MCF 10A (cell line): Measurements from ENCODE around the gene OMA1. TPM values are rescaled to one million over a fixed set of nuclear protein-coding genes. Genes with fewer than 3 reads are reported as not detected.

Experiments
- BruUV-seq: library from RNA; stranded (reverse); fragments of 400-500 nt; replicated peaks from 2 replicates; lab custom pipeline; 2021; lab: Mats Ljungman, UMichigan
- CTCF ChIA-PET: fragments of 300-600 bp; sonication (Branson Sonifier 250); formaldehyde crosslinking; extraction: SDS; loops from one replicate; lab custom pipeline; 2021; ENCODE audit warnings: antibody characterized with exemption, inconsistent platforms; lab: Yijun Ruan, JAX
- POLR2A ChIA-PET: fragments of 300-600, 350-650 bp; sonication (Branson Sonifier 250); formaldehyde crosslinking; extraction: SDS; loops from one replicate; lab custom pipeline; 2020; ENCODE audit warnings: antibody characterized with exemption, inconsistent platforms; lab: Yijun Ruan, JAX
- DNase-seq: peaks from one replicate; pipeline ENCODE4 v3.0.0-alpha.2; 2018; ENCODE audit not compliant: unreplicated experiment
- H3K27ac Mint-ChIP-seq: one replicate; pipeline ENCODE4 v1.8.0; 2022; ENCODE audit warnings: mild to moderate bottlenecking, low read depth, mixed read lengths; ENCODE audit not compliant: unreplicated experiment
- H3K27me3 Mint-ChIP-seq: one replicate; pipeline ENCODE4 v1.8.0; 2022; ENCODE audit warnings: mixed read lengths; ENCODE audit not compliant: insufficient read depth, unreplicated experiment
- H3K36me3 Mint-ChIP-seq: one replicate; pipeline ENCODE4 v1.8.0; 2022; ENCODE audit warnings: mild to moderate bottlenecking, moderate library complexity, mixed read lengths; ENCODE audit not compliant: insufficient read depth, unreplicated experiment
- H3K4me1 Mint-ChIP-seq: one replicate; pipeline ENCODE4 v1.8.0; 2022; ENCODE audit warnings: mixed read lengths; ENCODE audit not compliant: insufficient read depth, unreplicated experiment
- H3K4me3 Mint-ChIP-seq: one replicate; pipeline ENCODE4 v1.8.0; 2022; ENCODE audit warnings: mild to moderate bottlenecking, moderate library complexity, mixed read lengths; ENCODE audit not compliant: unreplicated experiment
- H3K9me3 Mint-ChIP-seq: one replicate; pipeline ENCODE4 v1.8.0; 2022; ENCODE audit warnings: mixed read lengths; ENCODE audit not compliant: unreplicated experiment
- intact Hi-C: fragments of 100-400 bp; cut with micrococcal nuclease; formaldehyde crosslinking; loops from 2 replicates; pipeline ENCODE4 v1.14.1; 2022
- total RNA-seq: library from RNA; stranded (reverse); gene quantifications from 2 replicates; pipeline ENCODE4 v1.2.3, GENCODE V29; 2022
- TF ChIP-seq, protein P1 (sequence below): fragments of 200-600 bp; IDR thresholded peaks from one replicate; pipeline ENCODE4 v1.8.0; 2022; ENCODE audit warnings: antibody characterized with exemption, mild to moderate bottlenecking; ENCODE audit not compliant: unreplicated experiment

The OMA1 gene
- total RNA-seq, 1 experiment from 2014 or later, result 15.7 TPM

DNA sequence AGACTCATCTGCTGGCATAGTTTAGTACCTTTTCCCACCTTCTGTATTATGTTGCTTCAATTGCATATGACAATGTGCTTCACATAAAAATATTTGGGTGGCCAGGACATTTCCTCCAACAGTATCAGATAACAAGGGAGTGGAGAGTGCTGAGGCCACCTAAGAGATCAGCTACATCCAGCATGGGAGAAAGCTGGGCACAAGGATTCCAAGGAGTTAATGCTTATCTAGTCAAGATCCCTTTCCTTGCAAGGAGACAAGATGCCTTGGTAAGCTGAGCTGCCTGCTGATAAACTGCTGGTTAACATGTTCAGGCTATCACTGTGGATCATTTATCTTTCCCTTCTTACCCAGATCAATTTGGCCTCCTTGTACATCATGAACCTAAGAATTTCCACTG is 25.1 kb upstream of the OMA1 start:
- Mint-ChIP-seq H3K27ac (peak overlapping the region; percentile 70), H3K4me1 (peaks cover 32% of the 10 kb centered on the region)
- intact Hi-C loops, result no loop called here

DNA sequence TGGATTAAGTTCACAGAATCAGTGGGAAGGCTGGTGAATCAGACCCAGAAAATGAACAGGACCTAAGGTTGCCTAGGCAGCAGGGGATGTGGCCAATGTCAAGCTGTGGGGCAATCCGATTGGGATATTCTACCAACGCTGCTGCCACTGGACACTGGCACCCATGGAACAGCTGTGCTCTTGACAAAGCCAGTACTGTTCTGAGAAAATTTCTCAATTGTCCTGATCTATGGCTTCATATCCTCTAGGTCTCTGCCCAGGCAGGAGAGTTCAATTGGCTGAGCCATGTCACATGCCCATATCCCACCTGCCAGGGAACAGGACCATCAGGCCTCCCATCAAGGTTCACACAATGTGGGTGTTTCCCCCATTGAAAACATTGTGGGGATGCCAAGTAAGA is 24.3 kb upstream of the OMA1 start:
- TF ChIP-seq, protein P1, sequence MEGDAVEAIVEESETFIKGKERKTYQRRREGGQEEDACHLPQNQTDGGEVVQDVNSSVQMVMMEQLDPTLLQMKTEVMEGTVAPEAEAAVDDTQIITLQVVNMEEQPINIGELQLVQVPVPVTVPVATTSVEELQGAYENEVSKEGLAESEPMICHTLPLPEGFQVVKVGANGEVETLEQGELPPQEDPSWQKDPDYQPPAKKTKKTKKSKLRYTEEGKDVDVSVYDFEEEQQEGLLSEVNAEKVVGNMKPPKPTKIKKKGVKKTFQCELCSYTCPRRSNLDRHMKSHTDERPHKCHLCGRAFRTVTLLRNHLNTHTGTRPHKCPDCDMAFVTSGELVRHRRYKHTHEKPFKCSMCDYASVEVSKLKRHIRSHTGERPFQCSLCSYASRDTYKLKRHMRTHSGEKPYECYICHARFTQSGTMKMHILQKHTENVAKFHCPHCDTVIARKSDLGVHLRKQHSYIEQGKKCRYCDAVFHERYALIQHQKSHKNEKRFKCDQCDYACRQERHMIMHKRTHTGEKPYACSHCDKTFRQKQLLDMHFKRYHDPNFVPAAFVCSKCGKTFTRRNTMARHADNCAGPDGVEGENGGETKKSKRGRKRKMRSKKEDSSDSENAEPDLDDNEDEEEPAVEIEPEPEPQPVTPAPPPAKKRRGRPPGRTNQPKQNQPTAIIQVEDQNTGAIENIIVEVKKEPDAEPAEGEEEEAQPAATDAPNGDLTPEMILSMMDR, result no peak
- Mint-ChIP-seq H3K36me3 (no peaks in the 10 kb centered on the region), H3K4me1 (peaks cover 32% of the 10 kb centered on the region), H3K27me3 (no peaks in the 10 kb centered on the region), H3K4me3 (no peak overlapping the region), H3K9me3 (no peaks in the 10 kb centered on the region), H3K27ac (peak overlapping the region; percentile 69)
- intact Hi-C loops, result no loop called here
- CTCF ChIA-PET, result interaction anchor here (5.3 kb wide), 2 partner anchors 23 to 81 kb away, joined by 46 to 58 read pairs; partner anchors contain the start of gene OMA1
- POLR2A ChIA-PET, result interaction anchor here (1.0 to 9.8 kb wide), 4 partner anchors 14 to 1191 kb away, joined by 3 to 151 read pairs (median 49); partner anchors contain the start of gene OMA1
- no peak for DNase-seq
- no TSS peak for BruUV-seq

More for the DNA sequence above, 25.1 kb upstream of the OMA1 start:
- no peak for DNase-seq
- H3K9me3 Mint-ChIP-seq, result no peaks in the 10 kb centered on the region
- POLR2A ChIA-PET, result interaction anchor here (1.0 to 9.8 kb wide), 11 partner anchors 9 to 1190 kb away, joined by 3 to 151 read pairs (median 17); partner anchors contain the start of gene OMA1
- no peaks in the 10 kb centered on the region for H3K27me3 Mint-ChIP-seq
- H3K36me3 Mint-ChIP-seq, result no peaks in the 10 kb centered on the region
- no peak overlapping the region for H3K4me3 Mint-ChIP-seq
- CTCF ChIA-PET, result interaction anchor here (0.9 to 5.3 kb wide), 4 partner anchors 20 to 80 kb away, joined by 3 to 58 read pairs (median 30); partner anchors contain the start of gene OMA1
- no TSS peak for BruUV-seq
- TF ChIP-seq, protein P1, result no peak

DNA sequence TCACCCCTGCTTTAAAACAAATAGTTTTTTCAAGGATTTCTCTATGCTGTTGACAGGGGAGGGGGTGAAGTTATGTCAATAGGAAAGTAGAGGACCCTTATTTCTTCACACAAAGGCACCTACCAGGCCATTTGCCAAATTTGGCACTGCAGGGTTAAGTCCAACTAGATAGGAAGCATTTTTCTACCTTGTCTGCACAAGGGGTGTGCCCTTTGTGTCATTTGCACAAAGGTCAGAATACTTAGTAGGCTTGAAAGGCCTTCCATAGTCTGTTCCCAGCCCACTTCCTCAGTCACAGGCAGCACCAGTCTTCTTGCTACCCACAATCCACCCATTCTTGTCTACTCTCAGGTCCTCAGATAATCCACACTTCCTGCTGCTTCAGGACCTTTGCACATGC is 23.6 kb upstream of the OMA1 start:
- no peaks in the 10 kb centered on the region for H3K27me3 Mint-ChIP-seq
- peaks cover under 1% of the 10 kb centered on the region for H3K36me3 Mint-ChIP-seq
- peak overlapping the region; percentile 69 for H3K27ac Mint-ChIP-seq
- no peak overlapping the region for H3K4me3 Mint-ChIP-seq
- intact Hi-C loops, result no loop called here
- TF ChIP-seq, protein P1, result no peak
- POLR2A ChIA-PET, result interaction anchor here (0.6 kb wide), 1 partner anchor 24 kb away, joined by 5 read pairs; the partner anchor contains the start of gene OMA1
- no peaks in the 10 kb centered on the region for H3K9me3 Mint-ChIP-seq
- no TSS peak for BruUV-seq
- CTCF ChIA-PET, result interaction anchor here (1.9 to 5.3 kb wide), 2 partner anchors 23 kb away, joined by 8 to 58 read pairs; partner anchors contain the start of gene OMA1
- no peak for DNase-seq
- H3K4me1 Mint-ChIP-seq, result peaks cover 32% of the 10 kb centered on the region

DNA sequence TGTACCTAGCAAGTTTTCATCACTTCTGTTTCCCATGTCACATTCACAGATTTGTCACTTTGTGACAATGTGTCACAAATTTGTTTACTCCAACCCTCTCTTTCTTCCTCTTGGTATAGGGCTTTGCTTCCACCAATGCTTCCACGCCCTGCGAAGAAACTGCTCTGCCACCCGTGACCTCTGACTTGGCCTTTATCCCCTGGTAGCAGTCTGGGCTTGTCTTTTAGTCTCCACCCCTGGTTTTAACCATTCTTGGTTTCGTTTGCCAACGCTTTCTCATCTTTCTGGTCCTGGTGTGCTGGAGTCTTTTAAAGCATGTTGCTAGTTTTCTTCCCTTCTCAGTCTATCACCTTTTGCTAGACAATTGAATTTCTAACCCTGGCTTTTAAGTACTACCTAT is 22.4 kb upstream of the OMA1 start:
- peaks cover 6% of the 10 kb centered on the region for H3K36me3 Mint-ChIP-seq
- intact Hi-C loops, result no loop called here
- peaks cover 26% of the 10 kb centered on the region for H3K4me1 Mint-ChIP-seq
- TF ChIP-seq, protein P1, result no peak
- no peak overlapping the region for H3K4me3 Mint-ChIP-seq
- no peak for DNase-seq
- no peaks in the 10 kb centered on the region for H3K9me3 Mint-ChIP-seq
- no TSS peak for BruUV-seq
- ChIA-PET CTCF (interaction anchor here (0.5 to 1.9 kb wide), 9 partner anchors 13 to 1749 kb away, joined by 3 to 8 read pairs (median 4); no protein-coding TSS in a partner anchor), POLR2A (interaction anchor here (1.0 to 2.2 kb wide), 4 partner anchors 16 to 49 kb away, joined by 3 to 7 read pairs (median 6); no protein-coding TSS in a partner anchor)
- H3K27ac Mint-ChIP-seq, result no peak overlapping the region
- no peaks in the 10 kb centered on the region for H3K27me3 Mint-ChIP-seq
